H1 (cell line): ENCODE measurements around the gene POLD1. TPM values are rescaled to one million over a fixed set of nuclear protein-coding genes. Genes with fewer than 3 reads are reported as not detected.

Source experiments
- CBX5 ChIP-seq: fragments of 300-800, 300-1000 bp; sonication (generic); IDR thresholded peaks from 2 replicates; pipeline ENCODE4 v1.7.1; 2016; ENCODE audit warnings: antibody characterized with exemption, low read length, low read depth
- polyA plus RNA-seq, 7 experiments: library from polyadenylated mRNA; depleted of rRNA in 3 of 7; stranded (reverse) in 5 of 7; unstranded in 2 of 7; fragments of >200 nt in 5 of 7; fragments of 200-250 nt in 2 of 7; gene quantifications; 1 replicate in 5 of 7; 2 replicates in 1 of 7; 4 replicates in 1 of 7; pipeline versions ENCODE4 v1.2.1 to v1.2.3, GENCODE V29; 2011 to 2013; ENCODE audit warnings: missing spikeins in 2 of 7, mixed read lengths in 2 of 7
- total RNA-seq: library from RNA; stranded (reverse); fragmentation: NEBNext Ultra II Directional; extraction: Animal tissue kit (Norgen Biotek cat#: 25700); gene quantifications from 2 replicates; pipeline ENCODE4 v1.2.1, GENCODE V29; 2021

Gene POLD1
- total and polyA plus RNA-seq, 2 of the 8 experiments (the other 6 are each of a cell fraction or from before 2014, with no cell fraction given) = 141 to 142 TPM

DNA sequence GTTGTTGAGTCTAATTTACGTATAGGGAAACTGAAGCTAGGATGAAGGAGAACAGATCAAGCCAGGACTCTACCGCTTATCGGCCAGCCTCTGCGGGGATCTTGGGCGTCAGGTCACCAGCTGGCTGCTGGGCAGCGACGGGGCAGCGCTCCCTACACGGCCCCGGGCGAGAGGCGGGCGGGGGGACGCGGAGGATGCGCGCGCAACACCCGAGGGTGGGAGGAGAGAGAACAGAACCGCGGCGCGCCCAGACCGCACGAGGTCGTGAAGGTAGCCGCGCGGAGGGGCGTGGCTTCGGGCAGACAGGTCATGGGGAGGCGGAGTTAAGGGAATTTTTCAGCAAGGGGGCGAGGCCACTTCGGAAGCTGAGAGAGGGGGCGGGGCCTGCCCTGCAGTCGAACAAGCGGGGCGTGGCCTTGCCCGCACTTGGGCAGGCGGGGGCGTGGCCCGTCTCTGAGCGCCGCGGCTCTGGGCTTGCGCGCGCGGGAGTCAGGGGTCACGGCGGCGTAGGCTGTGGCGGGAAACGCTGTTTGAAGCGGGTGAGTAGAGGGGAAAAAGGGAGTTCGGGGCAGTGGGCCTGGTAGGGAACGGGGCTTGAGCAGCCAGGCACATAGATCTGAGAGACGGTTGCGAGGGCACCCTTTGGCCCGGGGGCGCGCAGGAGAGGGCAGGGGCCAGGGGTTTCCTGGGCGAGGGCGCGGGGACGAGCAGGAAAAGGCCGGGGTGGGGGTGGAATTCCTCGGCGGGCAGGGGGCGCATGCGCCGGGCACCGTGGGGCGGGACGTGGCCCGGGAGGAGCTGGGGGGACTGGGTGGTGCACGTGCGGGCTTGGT is at the start of gene POLD1 (continued):
- no peak for TF ChIP-seq CBX5
